ENCODE measurements around the gene TPM3. TPM values are rescaled to one million over a fixed set of nuclear protein-coding genes. Genes with fewer than 3 reads are reported as not detected.

The TPM3 gene
- total RNA-seq, 3 donors from 2014 or later = 260 to 585 (median 412) TPM

GRCh38 chr1:154199563-154199879 is 7.6 kb upstream of the TPM3 start:
- TF ChIP-seq CTCF (IDR thresholded peaks at IDR 0.05) = no peak
- intact Hi-C loops (cut with DNase I, micrococcal nuclease) = no loop called here
- ATAC-seq (peak; percentile 9), DNase-seq (no peak)
- Histone ChIP-seq H3K9me3 (no peaks in the 10 kb centered on the region), H3K4me3 (no peak overlapping the region), H3K4me1 (ENCODE audit: low read depth) (no peaks in the 10 kb centered on the region), H3K36me3 (ENCODE audit: low read depth) (no peaks in the 10 kb centered on the region)

DNA sequence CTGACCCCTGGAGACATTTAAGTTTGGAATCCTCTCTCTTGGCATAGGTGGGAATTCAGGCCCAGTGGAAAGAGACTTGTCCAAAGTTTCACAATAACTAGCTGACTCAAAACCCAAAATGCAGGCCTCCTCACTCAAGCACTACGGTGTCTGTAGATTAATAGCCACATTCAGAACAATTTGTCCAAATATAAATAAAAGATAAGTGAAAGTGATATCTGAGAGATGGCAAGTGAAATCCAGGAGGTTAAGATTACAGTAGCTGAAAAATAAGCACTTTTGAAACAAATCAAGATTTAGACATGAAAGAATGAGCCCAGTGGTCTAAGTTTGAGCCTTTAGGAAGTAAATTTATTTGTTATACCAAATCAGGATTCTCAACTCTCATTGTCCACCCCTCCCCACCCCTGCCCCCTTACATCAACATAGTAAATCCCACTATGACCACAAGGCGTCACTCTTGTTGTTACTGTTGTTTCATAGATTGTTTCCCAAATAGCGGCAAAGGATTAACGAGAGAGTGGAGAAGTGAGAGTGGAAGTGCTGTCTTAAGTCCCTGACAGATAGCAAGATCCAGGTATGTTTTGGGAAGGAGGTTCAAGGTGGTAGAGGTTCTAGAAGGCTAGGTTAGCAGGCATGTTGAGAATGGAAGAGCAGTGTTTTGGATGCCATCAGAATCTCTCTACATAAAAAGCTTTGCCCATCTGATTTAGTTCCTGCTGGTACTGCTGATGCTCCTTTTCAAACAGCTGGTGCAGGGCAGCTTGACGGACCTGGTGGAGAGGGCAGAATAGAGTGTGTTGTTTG is 7.1 kb upstream of the TPM3 start:
- Histone ChIP-seq H3K4me3 (no peak overlapping the region), H3K4me1 (ENCODE audit: low read depth) (no peaks in the 10 kb centered on the region), H3K36me3 (ENCODE audit: low read depth) (no peaks in the 10 kb centered on the region), H3K9me3 (no peaks in the 10 kb centered on the region)
- TF ChIP-seq CTCF (IDR thresholded peaks at IDR 0.05) = no peak
- ATAC-seq (peak; percentile 69), DNase-seq (peak in 1 of 3 donors; percentile 74)
- intact Hi-C loops (cut with DNase I, micrococcal nuclease) = no loop called here

- no peaks in the 10 kb centered on the region for H3K4me1 ChIP-seq (ENCODE audit: low read depth)
- DNase-seq (peak in 2 of 3 donors; percentile 46 to 77), ATAC-seq (peak; percentile 73)
- intact Hi-C loops (cut with DNase I, micrococcal nuclease) = no loop called here
- no peak for TF ChIP-seq CTCF (IDR thresholded peaks at IDR 0.05)
- no peak overlapping the region for H3K4me3 ChIP-seq
- H3K36me3 ChIP-seq (ENCODE audit: low read depth) = no peaks in the 10 kb centered on the region
- no peaks in the 10 kb centered on the region for H3K9me3 ChIP-seq
These were observed 1.9 kb upstream of the TPM3 start for GRCh38 chr1:154193821-154194220.

DNA sequence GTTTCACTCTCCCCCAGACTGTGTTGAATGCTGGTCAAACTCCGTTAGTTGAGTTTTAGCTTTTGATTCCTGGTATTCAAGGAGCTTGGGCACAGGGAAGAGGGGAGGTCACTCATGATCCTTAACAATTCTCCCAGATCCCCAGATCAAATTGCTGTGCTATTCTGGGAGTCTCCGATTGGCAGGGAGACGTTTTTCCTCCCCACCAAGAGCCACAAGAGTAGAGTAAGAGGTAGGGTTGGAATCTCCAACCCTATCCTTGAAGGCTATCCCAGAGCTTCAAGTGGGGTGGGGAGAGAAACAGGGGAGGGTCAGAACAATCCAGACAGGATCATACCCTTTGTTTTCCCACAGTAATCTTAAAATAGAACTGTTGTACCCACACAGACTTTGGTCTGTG is 576 bp upstream of the TPM3 start:
- intact Hi-C loops (cut with DNase I, micrococcal nuclease) = no loop called here
- no peaks in the 10 kb centered on the region for H3K4me1 ChIP-seq (ENCODE audit: low read depth)
- DNase-seq = no peak
- no peak for TF ChIP-seq CTCF (IDR thresholded peaks at IDR 0.05)
- no peak overlapping the region for H3K4me3 ChIP-seq
- H3K9me3 ChIP-seq = no peaks in the 10 kb centered on the region
- no peaks in the 10 kb centered on the region for H3K36me3 ChIP-seq (ENCODE audit: low read depth)
- no peak for ATAC-seq

DNA sequence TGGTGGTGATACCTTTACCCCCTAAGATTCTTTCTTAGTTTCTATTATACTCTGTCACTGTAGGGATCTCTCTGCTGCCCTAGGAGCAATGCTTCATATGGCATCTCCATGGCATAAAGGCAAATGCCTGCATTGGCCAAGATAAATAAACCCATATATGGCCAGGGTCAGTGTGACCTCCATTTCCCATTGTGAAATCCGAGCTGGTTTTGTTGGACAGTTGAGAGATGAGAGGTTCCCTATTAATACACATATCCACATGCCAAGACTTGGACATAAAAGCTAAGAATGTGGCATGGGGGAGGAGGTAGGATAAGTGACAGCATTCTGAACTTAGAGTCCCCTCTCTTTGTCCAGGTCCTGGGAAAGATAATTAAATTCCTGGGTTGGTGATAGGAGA is 1.4 kb downstream of the TPM3 start:
- no peak for TF ChIP-seq CTCF (IDR thresholded peaks at IDR 0.05)
- no peak for DNase-seq
- Histone ChIP-seq H3K4me3 (no peak overlapping the region), H3K9me3 (no peaks in the 10 kb centered on the region), H3K36me3 (ENCODE audit: low read depth) (no peaks in the 10 kb centered on the region), H3K4me1 (ENCODE audit: low read depth) (no peaks in the 10 kb centered on the region)
- intact Hi-C loops (cut with DNase I, micrococcal nuclease) = no loop called here
- ATAC-seq = no peak

All from mucosa of descending colon (tissue), 3 donors.